WTC11 (cell line): Measurements from ENCODE around the gene NR2F6. TPM values are rescaled to one million over a fixed set of nuclear protein-coding genes. Genes with fewer than 3 reads are reported as not detected.

Experiments
- ATAC-seq: fragments of 200-7000 bp; cut with Tn5 transposase; 2 replicates; pipeline ENCODE4 v1.10.0; 2021; ENCODE audit warnings: mild to moderate bottlenecking, moderate library complexity
- CTCF ChIA-PET: fragments of 300-600 bp; sonication (Branson Sonifier 250); formaldehyde crosslinking; loops from one replicate; lab custom pipeline; 2021; ENCODE audit warnings: antibody characterized with exemption; lab: Charles Lee
- POLR2A ChIA-PET: fragments of 350-600 bp; sonication (Branson Sonifier 250); formaldehyde crosslinking; loops from one replicate; lab custom pipeline; 2021; ENCODE audit warnings: antibody characterized with exemption; lab: Charles Lee
- DNase-seq: peaks from one replicate; pipeline ENCODE4 v3.0.0; 2021; ENCODE audit warnings: low spot score
- H3K27ac Mint-ChIP-seq: 2 replicates; pipeline ENCODE4 v1.8.0; 2021; ENCODE audit warnings: mixed read lengths
- H3K27me3 Mint-ChIP-seq: 2 replicates; pipeline ENCODE4 v1.8.0; 2021; ENCODE audit warnings: low read depth, mild to moderate bottlenecking, moderate library complexity, mixed read lengths
- H3K36me3 Mint-ChIP-seq: 2 replicates; pipeline ENCODE4 v1.8.0; 2021; ENCODE audit warnings: mixed read lengths
- H3K4me1 Mint-ChIP-seq: 2 replicates; pipeline ENCODE4 v1.8.0; 2022; ENCODE audit warnings: mixed read lengths
- H3K4me3 Mint-ChIP-seq: 2 replicates; pipeline ENCODE4 v1.8.0; 2021; ENCODE audit warnings: mild to moderate bottlenecking, moderate library complexity, mixed read lengths
- H3K9me3 Mint-ChIP-seq: 2 replicates; pipeline ENCODE4 v1.8.0; 2021; ENCODE audit warnings: mixed read lengths
- ATF1 ChIP-seq: sonication (generic); formaldehyde crosslinking; IDR thresholded peaks from 2 replicates; pipeline ENCODE4 v1.8.1; 2023; ENCODE audit warnings: mild to moderate bottlenecking, moderate library complexity, missing genetic modification reagents
- CREB1 ChIP-seq: sonication (generic); formaldehyde crosslinking; IDR thresholded peaks from 2 replicates; pipeline ENCODE4 v1.8.0; 2023; ENCODE audit warnings: mild to moderate bottlenecking, missing genetic modification reagents
- ESRRA ChIP-seq: sonication (generic); formaldehyde crosslinking; IDR thresholded peaks from 2 replicates; pipeline ENCODE4 v1.8.1; 2022; ENCODE audit warnings: mild to moderate bottlenecking, missing genetic modification reagents, borderline replicate concordance
- FOXJ3 ChIP-seq: sonication (generic); formaldehyde crosslinking; IDR thresholded peaks from 2 replicates; pipeline ENCODE4 v1.9.0; 2021; ENCODE audit warnings: missing genetic modification reagents, mild to moderate bottlenecking, borderline replicate concordance
- FOXK1 ChIP-seq: sonication (generic); formaldehyde crosslinking; IDR thresholded peaks from 2 replicates; pipeline ENCODE4 v1.8.0; 2022; ENCODE audit warnings: mild to moderate bottlenecking, moderate library complexity, missing genetic modification reagents
- GABPB1 ChIP-seq: sonication (generic); formaldehyde crosslinking; IDR thresholded peaks from 2 replicates; pipeline ENCODE4 v1.8.1; 2023; ENCODE audit warnings: mild to moderate bottlenecking, missing genetic modification reagents
- JAZF1 ChIP-seq: fragments of 250-450 bp; sonication (Bioruptor Pico); IDR thresholded peaks from 2 replicates; pipeline ENCODE4 v1.9.0; 2021; ENCODE audit warnings: moderate library complexity, mild to moderate bottlenecking, inconsistent platforms
- JUN ChIP-seq: sonication (generic); formaldehyde crosslinking; IDR thresholded peaks from 2 replicates; pipeline ENCODE4 v1.8.0; 2023; ENCODE audit warnings: mild to moderate bottlenecking, missing genetic modification reagents
- NR1H2 ChIP-seq: sonication (generic); formaldehyde crosslinking; IDR thresholded peaks from 2 replicates; pipeline ENCODE4 v1.9.0; 2021; ENCODE audit warnings: mild to moderate bottlenecking, moderate library complexity, missing genetic modification reagents
- TEAD1 ChIP-seq: sonication (generic); formaldehyde crosslinking; IDR thresholded peaks from 2 replicates; pipeline ENCODE4 v1.8.0; 2022; ENCODE audit warnings: mild to moderate bottlenecking, missing genetic modification reagents
- ZNF219 ChIP-seq: sonication (generic); formaldehyde crosslinking; IDR thresholded peaks from 2 replicates; pipeline ENCODE4 v1.8.0; 2023; ENCODE audit warnings: missing genetic modification reagents, mild to moderate bottlenecking, borderline replicate concordance
- ZNF263 ChIP-seq: sonication (generic); formaldehyde crosslinking; IDR thresholded peaks from 2 replicates; pipeline ENCODE4 v1.8.1; 2022; ENCODE audit warnings: low read depth, mild to moderate bottlenecking, moderate library complexity, missing genetic modification reagents
- ZNF396 ChIP-seq: fragments of 250-450 bp; sonication (Bioruptor Pico); IDR thresholded peaks from 2 replicates; pipeline ENCODE4 v1.8.0; 2021; ENCODE audit warnings: mild to moderate bottlenecking, moderate library complexity, borderline replicate concordance
- total RNA-seq: library from RNA; stranded (reverse); gene quantifications from 3 replicates; pipeline ENCODE4 v1.2.3, GENCODE V29; 2021
- TF ChIP-seq, protein P1 (sequence below): sonication (generic); formaldehyde crosslinking; IDR thresholded peaks from 2 replicates; pipeline ENCODE4 v1.8.1; 2022; ENCODE audit warnings: mild to moderate bottlenecking, moderate library complexity, missing genetic modification reagents
- TF ChIP-seq, protein P2 (sequence below): sonication (generic); formaldehyde crosslinking; IDR thresholded peaks from 2 replicates; pipeline ENCODE4 v1.8.0; 2023; ENCODE audit warnings: missing genetic modification reagents, mild to moderate bottlenecking, borderline replicate concordance
- TF ChIP-seq, protein P3 (sequence below): sonication (generic); formaldehyde crosslinking; IDR thresholded peaks from 2 replicates; pipeline ENCODE4 v1.8.1; 2022; ENCODE audit warnings: missing genetic modification reagents, borderline replicate concordance
- TF ChIP-seq, protein P4 (sequence below): sonication (generic); formaldehyde crosslinking; IDR thresholded peaks from 2 replicates; pipeline ENCODE4 v1.8.1; 2022; ENCODE audit warnings: low read depth, missing genetic modification reagents, borderline replicate concordance

NR2F6 gene
- total RNA-seq, 1 experiment from 2014 or later: 145 TPM

DNA sequence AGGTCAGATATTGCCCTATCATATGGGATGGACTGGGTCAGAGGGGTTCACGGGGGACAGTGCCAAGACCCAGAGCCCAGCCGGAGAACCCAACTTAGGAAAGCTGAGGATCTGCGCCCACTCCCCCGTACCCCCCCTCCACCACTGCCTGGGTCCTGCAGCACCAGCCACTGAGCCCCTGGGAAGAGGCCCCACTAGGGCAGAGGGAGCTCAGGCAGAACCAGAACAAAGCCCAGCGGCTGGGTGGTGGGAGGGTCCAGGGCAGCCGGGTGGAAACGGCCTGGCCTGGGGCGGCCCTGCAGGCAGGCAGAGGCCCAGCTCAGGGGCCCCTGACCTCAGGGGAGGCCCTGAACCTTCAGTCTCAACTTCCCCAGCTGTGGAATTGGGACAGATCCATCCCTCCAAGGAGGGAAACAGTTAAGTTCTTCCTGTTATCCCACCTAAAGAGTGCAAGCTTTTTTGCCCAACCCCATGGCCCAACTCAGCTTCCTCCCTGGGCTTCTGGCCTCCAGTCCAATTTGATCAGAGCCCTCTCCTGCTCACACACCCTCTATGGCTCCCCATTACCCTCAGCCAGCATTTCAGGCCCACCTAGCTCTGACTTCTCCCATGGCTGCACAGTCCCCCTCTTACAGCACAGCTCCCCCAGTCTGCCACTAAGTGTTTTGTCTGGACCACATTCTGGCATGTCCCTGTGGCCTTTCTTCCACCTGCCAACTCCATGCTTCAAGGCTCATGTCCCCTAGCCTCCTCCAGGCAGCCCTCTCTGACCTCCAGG, 3.1 kb downstream of the NR2F6 start (continued):
- TF ChIP-seq, protein P1, sequence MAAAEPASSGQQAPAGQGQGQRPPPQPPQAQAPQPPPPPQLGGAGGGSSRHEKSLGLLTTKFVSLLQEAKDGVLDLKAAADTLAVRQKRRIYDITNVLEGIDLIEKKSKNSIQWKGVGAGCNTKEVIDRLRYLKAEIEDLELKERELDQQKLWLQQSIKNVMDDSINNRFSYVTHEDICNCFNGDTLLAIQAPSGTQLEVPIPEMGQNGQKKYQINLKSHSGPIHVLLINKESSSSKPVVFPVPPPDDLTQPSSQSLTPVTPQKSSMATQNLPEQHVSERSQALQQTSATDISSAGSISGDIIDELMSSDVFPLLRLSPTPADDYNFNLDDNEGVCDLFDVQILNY (CRISPR knock-in tag): no peak
- TF ChIP-seq, protein P2, sequence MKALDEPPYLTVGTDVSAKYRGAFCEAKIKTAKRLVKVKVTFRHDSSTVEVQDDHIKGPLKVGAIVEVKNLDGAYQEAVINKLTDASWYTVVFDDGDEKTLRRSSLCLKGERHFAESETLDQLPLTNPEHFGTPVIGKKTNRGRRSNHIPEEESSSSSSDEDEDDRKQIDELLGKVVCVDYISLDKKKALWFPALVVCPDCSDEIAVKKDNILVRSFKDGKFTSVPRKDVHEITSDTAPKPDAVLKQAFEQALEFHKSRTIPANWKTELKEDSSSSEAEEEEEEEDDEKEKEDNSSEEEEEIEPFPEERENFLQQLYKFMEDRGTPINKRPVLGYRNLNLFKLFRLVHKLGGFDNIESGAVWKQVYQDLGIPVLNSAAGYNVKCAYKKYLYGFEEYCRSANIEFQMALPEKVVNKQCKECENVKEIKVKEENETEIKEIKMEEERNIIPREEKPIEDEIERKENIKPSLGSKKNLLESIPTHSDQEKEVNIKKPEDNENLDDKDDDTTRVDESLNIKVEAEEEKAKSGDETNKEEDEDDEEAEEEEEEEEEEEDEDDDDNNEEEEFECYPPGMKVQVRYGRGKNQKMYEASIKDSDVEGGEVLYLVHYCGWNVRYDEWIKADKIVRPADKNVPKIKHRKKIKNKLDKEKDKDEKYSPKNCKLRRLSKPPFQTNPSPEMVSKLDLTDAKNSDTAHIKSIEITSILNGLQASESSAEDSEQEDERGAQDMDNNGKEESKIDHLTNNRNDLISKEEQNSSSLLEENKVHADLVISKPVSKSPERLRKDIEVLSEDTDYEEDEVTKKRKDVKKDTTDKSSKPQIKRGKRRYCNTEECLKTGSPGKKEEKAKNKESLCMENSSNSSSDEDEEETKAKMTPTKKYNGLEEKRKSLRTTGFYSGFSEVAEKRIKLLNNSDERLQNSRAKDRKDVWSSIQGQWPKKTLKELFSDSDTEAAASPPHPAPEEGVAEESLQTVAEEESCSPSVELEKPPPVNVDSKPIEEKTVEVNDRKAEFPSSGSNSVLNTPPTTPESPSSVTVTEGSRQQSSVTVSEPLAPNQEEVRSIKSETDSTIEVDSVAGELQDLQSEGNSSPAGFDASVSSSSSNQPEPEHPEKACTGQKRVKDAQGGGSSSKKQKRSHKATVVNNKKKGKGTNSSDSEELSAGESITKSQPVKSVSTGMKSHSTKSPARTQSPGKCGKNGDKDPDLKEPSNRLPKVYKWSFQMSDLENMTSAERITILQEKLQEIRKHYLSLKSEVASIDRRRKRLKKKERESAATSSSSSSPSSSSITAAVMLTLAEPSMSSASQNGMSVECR (CRISPR knock-in tag): no peak
- TF ChIP-seq NR1H2 (CRISPR knock-in tag): no peak
- no peak for TF ChIP-seq TEAD1
- TF ChIP-seq ZNF396 (CRISPR knock-in tag): no peak
- TF ChIP-seq FOXJ3: no peak
- TF ChIP-seq ZNF219: no peak

DNA sequence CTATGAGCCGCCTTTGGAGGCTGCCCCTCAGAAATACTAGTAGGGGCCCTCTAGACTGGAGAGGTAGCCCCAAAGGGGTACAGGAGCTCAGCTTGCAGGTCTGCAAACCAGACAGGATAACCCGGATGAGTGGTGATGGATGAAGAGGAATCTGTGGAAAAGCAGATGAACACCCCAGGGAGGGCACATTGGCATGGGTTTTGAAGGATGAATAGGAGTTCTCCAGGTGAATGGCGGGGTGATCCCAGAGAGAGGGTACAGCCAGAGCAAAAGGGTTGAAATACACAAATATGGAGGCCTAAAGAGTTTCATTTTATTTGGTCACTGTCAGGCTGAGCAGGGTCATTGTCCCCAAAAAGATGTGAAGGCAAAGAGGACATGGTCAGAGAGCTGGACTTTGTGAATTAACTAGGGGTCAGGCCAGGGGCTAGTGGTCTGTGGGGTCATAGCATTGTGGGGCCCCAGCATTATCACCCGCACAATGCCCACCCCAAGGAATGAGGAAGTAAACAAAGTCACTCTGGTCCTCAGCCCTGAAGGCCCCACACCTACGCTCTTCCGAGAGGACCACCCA, 4.8 kb downstream of the NR2F6 start:
- peaks cover 10% of the 10 kb centered on the region for H3K36me3 Mint-ChIP-seq
- H3K4me1 Mint-ChIP-seq: peaks cover 43% of the 10 kb centered on the region
- ChIA-PET CTCF (no interaction called here), POLR2A (no interaction called here)
- no peak for DNase-seq
- TF ChIP-seq GABPB1 (CRISPR knock-in tag) (no peak), ATF1 (CRISPR knock-in tag) (no peak), FOXK1 (CRISPR knock-in tag) (no peak), CREB1 (CRISPR knock-in tag) (no peak), ESRRA (CRISPR knock-in tag) (no peak), ZNF263 (no peak), JAZF1 (CRISPR knock-in tag) (no peak), JUN (no peak)
- TF ChIP-seq, protein P3, sequence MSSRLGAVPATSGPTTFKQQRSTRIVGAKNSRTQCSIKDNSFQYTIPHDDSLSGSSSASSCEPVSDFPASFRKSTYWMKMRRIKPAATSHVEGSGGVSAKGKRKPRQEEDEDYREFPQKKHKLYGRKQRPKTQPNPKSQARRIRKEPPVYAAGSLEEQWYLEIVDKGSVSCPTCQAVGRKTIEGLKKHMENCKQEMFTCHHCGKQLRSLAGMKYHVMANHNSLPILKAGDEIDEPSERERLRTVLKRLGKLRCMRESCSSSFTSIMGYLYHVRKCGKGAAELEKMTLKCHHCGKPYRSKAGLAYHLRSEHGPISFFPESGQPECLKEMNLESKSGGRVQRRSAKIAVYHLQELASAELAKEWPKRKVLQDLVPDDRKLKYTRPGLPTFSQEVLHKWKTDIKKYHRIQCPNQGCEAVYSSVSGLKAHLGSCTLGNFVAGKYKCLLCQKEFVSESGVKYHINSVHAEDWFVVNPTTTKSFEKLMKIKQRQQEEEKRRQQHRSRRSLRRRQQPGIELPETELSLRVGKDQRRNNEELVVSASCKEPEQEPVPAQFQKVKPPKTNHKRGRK (CRISPR knock-in tag): no peak
- TF ChIP-seq, protein P1 (CRISPR knock-in tag): no peak
- TF ChIP-seq, protein P4, sequence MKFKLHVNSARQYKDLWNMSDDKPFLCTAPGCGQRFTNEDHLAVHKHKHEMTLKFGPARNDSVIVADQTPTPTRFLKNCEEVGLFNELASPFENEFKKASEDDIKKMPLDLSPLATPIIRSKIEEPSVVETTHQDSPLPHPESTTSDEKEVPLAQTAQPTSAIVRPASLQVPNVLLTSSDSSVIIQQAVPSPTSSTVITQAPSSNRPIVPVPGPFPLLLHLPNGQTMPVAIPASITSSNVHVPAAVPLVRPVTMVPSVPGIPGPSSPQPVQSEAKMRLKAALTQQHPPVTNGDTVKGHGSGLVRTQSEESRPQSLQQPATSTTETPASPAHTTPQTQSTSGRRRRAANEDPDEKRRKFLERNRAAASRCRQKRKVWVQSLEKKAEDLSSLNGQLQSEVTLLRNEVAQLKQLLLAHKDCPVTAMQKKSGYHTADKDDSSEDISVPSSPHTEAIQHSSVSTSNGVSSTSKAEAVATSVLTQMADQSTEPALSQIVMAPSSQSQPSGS (CRISPR knock-in tag): no peak
- TF ChIP-seq, all 79 proteins: peak for 0
- ATAC-seq: no peak
- no peak overlapping the region for H3K4me3 Mint-ChIP-seq
- no peaks in the 10 kb centered on the region for H3K9me3 Mint-ChIP-seq
- H3K27ac Mint-ChIP-seq: peak overlapping the region; percentile 54
- H3K27me3 Mint-ChIP-seq: no peaks in the 10 kb centered on the region
